Measurements from ENCODE around the gene PARP12. TPM values are rescaled to one million over a fixed set of nuclear protein-coding genes. Genes with fewer than 3 reads are reported as not detected.

PARP12 gene
- total RNA-seq, 2 donors from 2014 or later: 21.9 to 46.4 TPM

GRCh38 chr7:140039896-140040295 lies 22.9 kb downstream of the PARP12 start:
- Histone ChIP-seq H3K27me3 (replicated peaks; ENCODE audit: insufficient read depth) (no peaks in the 10 kb centered on the region), H3K4me1 (replicated peaks) (no peaks in the 10 kb centered on the region), H3K27ac (no peak overlapping the region), H3K9me3 (no peaks in the 10 kb centered on the region), H3K36me3 (no peaks in the 10 kb centered on the region), H3K4me3 (no peak overlapping the region)
- intact Hi-C loops (cut with DNase I): no loop called here
- DNase-seq (ENCODE audit: low spot score): no peak
- TF ChIP-seq POLR2A (IDR thresholded peaks at IDR 0.05): no peak
- TF ChIP-seq, protein P1, sequence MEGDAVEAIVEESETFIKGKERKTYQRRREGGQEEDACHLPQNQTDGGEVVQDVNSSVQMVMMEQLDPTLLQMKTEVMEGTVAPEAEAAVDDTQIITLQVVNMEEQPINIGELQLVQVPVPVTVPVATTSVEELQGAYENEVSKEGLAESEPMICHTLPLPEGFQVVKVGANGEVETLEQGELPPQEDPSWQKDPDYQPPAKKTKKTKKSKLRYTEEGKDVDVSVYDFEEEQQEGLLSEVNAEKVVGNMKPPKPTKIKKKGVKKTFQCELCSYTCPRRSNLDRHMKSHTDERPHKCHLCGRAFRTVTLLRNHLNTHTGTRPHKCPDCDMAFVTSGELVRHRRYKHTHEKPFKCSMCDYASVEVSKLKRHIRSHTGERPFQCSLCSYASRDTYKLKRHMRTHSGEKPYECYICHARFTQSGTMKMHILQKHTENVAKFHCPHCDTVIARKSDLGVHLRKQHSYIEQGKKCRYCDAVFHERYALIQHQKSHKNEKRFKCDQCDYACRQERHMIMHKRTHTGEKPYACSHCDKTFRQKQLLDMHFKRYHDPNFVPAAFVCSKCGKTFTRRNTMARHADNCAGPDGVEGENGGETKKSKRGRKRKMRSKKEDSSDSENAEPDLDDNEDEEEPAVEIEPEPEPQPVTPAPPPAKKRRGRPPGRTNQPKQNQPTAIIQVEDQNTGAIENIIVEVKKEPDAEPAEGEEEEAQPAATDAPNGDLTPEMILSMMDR (IDR thresholded peaks at IDR 0.05): no peak
- no peak for TF ChIP-seq POLR2AphosphoS5 (IDR thresholded peaks at IDR 0.05)
- 95% methylated on average over 12 of the region's 12 CpGs for WGBS

GRCh38 chr7:140039066-140039465 lies 23.7 kb downstream of the PARP12 start:
- 87% methylated on average over 7 of the region's 7 CpGs for WGBS
- no peaks in the 10 kb centered on the region for H3K36me3 ChIP-seq

GRCh38 chr7:140036224-140036962 lies 26.4 kb downstream of the PARP12 start:
- Histone ChIP-seq H3K36me3 (no peaks in the 10 kb centered on the region), H3K4me1 (replicated peaks) (no peaks in the 10 kb centered on the region), H3K4me3 (no peak overlapping the region), H3K27ac (no peak overlapping the region), H3K9me3 (no peaks in the 10 kb centered on the region), H3K27me3 (replicated peaks; ENCODE audit: insufficient read depth) (no peaks in the 10 kb centered on the region)
- intact Hi-C loops (cut with DNase I): no loop called here
- TF ChIP-seq POLR2A (IDR thresholded peaks at IDR 0.05) (no peak), POLR2AphosphoS5 (IDR thresholded peaks at IDR 0.05) (no peak)
- TF ChIP-seq, protein P1 (IDR thresholded peaks at IDR 0.05): no peak
- WGBS: 86% methylated on average over 11 of the region's 11 CpGs
- no peak for DNase-seq (ENCODE audit: low spot score)

More at GRCh38 chr7:140039066-140039465, 23.7 kb downstream of the PARP12 start:
- no peaks in the 10 kb centered on the region for H3K27me3 ChIP-seq (replicated peaks; ENCODE audit: insufficient read depth)
- no peak overlapping the region for H3K27ac ChIP-seq
- intact Hi-C loops (cut with DNase I): no loop called here
- no peaks in the 10 kb centered on the region for H3K9me3 ChIP-seq
- no peak overlapping the region for H3K4me3 ChIP-seq
- H3K4me1 ChIP-seq (replicated peaks): no peaks in the 10 kb centered on the region
- no peak for DNase-seq (ENCODE audit: low spot score)
- TF ChIP-seq, protein P1 (IDR thresholded peaks at IDR 0.05): no peak
- no peak for TF ChIP-seq POLR2A (IDR thresholded peaks at IDR 0.05)
- no peak for TF ChIP-seq POLR2AphosphoS5 (IDR thresholded peaks at IDR 0.05)

GRCh38 chr7:140035400-140036223 lies 27.1 kb downstream of the PARP12 start:
- Histone ChIP-seq H3K9me3 (no peaks in the 10 kb centered on the region), H3K4me3 (no peak overlapping the region), H3K36me3 (no peaks in the 10 kb centered on the region), H3K27me3 (replicated peaks; ENCODE audit: insufficient read depth) (no peaks in the 10 kb centered on the region), H3K4me1 (replicated peaks) (no peaks in the 10 kb centered on the region), H3K27ac (no peak overlapping the region)
- no peak for DNase-seq (ENCODE audit: low spot score)
- intact Hi-C loops (cut with DNase I): no loop called here
- TF ChIP-seq POLR2AphosphoS5 (IDR thresholded peaks at IDR 0.05) (no peak), POLR2A (IDR thresholded peaks at IDR 0.05) (no peak)
- TF ChIP-seq, protein P1 (IDR thresholded peaks at IDR 0.05): no peak
- 80% methylated on average over 7 of the region's 7 CpGs for WGBS

Measured in prostate gland (tissue), 2 donors.